Measurements from ENCODE around the gene DUSP15.

DNA sequence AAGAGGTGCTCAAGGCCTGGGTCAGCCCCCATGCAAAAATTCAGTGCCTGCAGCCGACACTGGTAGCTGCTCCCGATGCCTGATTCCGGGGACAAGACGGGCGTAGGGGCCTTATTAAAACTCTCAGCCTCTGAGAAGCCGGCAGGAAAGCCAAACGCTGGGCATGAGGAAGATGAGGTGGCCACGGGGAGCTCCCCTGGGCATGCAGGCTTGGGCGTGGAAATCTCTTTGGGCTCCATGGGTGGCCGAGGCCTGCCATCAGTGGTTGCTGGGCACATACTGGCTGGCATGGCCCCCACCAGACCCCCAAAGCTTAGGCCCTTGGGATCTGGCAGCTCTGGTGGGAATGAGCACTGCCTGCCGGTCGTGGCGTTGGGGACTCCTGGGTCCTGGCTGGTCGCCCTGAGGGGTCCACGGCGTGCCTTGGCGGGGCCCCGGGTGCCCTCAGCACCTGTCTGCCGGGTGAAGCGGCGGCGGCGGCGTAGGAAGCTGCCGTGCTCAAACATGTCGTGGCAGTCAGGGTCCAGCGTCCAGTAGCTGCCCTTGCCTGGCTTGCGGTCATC is 25.5 kb downstream of the DUSP15 start:
- TF ChIP-seq, protein P1, sequence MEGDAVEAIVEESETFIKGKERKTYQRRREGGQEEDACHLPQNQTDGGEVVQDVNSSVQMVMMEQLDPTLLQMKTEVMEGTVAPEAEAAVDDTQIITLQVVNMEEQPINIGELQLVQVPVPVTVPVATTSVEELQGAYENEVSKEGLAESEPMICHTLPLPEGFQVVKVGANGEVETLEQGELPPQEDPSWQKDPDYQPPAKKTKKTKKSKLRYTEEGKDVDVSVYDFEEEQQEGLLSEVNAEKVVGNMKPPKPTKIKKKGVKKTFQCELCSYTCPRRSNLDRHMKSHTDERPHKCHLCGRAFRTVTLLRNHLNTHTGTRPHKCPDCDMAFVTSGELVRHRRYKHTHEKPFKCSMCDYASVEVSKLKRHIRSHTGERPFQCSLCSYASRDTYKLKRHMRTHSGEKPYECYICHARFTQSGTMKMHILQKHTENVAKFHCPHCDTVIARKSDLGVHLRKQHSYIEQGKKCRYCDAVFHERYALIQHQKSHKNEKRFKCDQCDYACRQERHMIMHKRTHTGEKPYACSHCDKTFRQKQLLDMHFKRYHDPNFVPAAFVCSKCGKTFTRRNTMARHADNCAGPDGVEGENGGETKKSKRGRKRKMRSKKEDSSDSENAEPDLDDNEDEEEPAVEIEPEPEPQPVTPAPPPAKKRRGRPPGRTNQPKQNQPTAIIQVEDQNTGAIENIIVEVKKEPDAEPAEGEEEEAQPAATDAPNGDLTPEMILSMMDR (IDR thresholded peaks at IDR 0.05): no peak
- no peak for TF ChIP-seq POLR2A (IDR thresholded peaks at IDR 0.05)

Measured in Peyer's patch (tissue), 4 donors.